GM12873 (cell line): ENCODE data around the gene STARD7.
A peak's percentile ranks its signal among the peaks of the same experiment; 100 is the strongest.

Experiments used
- TF ChIP-seq, protein P1 (sequence below): IDR thresholded peaks from 2 replicates; pipeline ENCODE4 v1.5.1; 2012; ENCODE audit warnings: low read depth, mild to moderate bottlenecking, moderate library complexity, low read length, control low read depth; ENCODE audit not compliant: insufficient read depth; ENCODE audit errors: missing control alignments

STARD7 gene

GRCh38 chr2:96241227-96241626, 32.6 kb upstream of the STARD7 start:
- TF ChIP-seq, protein P1, sequence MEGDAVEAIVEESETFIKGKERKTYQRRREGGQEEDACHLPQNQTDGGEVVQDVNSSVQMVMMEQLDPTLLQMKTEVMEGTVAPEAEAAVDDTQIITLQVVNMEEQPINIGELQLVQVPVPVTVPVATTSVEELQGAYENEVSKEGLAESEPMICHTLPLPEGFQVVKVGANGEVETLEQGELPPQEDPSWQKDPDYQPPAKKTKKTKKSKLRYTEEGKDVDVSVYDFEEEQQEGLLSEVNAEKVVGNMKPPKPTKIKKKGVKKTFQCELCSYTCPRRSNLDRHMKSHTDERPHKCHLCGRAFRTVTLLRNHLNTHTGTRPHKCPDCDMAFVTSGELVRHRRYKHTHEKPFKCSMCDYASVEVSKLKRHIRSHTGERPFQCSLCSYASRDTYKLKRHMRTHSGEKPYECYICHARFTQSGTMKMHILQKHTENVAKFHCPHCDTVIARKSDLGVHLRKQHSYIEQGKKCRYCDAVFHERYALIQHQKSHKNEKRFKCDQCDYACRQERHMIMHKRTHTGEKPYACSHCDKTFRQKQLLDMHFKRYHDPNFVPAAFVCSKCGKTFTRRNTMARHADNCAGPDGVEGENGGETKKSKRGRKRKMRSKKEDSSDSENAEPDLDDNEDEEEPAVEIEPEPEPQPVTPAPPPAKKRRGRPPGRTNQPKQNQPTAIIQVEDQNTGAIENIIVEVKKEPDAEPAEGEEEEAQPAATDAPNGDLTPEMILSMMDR, result no peak

- TF ChIP-seq, protein P1, result no peak
These were observed 31.9 kb upstream of the STARD7 start for GRCh38 chr2:96240341-96241038.

GRCh38 chr2:96239745-96240264, 31.2 kb upstream of the STARD7 start:
- TF ChIP-seq, protein P1, result no peak

DNA sequence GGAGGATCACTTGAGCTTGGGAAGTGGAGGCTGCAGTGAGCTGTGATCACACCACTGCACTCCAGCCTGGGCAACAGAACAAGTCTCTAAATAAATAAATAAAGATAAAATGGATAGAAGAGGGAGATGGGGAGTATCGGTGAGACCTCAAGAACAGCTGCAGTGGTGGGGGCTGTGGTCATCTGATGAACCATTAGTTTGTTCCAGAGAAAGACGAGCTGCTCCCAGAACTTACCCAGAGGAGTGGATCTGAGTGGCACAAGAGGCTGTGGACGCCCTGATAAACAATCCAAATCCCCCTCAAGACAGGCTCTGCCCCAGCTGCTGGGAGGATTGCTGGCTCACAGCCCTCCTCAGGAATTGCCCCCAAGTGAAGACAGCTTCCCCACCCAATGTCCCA, 30.5 kb upstream of the STARD7 start:
- TF ChIP-seq, protein P1, result no peak

- TF ChIP-seq, protein P1, result no peak
These were observed 29.6 kb upstream of the STARD7 start for GRCh38 chr2:96238266-96238665.

GRCh38 chr2:96236882-96237281, 28.3 kb upstream of the STARD7 start:
- TF ChIP-seq, protein P1, result no peak

DNA sequence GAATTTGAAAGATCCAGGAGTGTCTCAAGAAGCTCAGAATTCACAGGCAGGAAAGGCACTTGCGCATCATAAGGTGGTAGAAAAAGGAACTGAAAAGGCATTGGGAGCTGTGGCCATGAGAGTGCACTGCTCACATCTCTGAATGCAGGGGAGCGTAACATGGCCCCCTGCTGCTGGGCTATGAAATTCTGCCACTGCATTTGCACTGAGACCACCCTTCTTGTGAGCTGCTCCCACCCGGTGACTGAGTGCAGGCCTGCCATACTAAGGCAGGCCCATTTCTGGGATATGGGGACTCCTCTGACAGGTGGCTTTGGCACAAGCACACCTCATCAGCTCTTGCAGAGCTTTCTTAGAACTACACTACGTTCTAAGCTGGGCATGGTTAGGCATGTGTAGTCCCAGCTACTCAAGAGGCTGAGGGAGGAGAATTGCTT, 25.3 kb upstream of the STARD7 start:
- TF ChIP-seq, protein P1, result peak; percentile 57
